ENCODE measurements around the gene PREB.

DNA sequence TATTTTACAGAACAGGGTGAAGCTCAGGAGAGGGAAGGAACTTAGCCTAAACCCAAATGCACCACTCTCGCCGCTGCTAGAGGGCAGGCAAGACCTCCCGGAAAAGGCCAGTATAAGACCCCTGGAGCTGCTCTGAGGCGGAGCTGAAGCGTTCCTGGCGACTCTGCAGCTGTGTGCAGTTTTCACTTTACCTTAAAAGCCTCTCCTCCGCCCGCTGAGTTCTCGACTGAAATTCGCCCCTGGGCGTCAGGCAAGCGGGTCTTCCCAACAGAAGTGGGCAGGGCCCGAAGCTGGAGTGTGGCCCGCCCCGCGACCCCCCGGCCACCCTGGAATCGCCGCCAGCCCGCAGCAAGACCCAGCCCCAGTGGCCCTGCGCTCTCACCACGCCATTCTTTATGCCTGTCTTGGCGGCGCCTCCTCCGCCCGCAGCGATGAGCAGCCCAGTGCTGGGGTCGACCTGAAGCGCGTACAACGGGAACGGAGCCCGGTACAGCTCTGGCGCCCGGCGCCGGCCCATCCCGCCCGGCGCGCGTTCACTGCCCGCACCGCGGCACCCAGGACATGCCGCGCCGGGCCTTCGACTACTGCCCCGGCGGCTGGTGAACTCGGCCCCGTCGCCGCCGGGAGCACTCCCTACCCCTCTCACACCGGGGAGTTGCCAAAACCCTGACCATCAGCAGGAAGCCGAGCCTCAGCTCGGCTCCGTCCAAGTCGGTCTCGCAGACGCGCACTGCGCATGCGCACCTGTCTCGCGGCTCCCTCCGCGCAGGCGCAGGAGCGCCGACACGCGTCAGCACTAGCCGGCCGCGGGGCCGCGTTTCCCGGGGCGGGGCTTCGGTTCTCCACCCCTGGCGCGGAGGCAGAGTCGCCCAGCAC lies at the start of gene PREB:
- TF ChIP-seq YY1 (IDR thresholded peaks at IDR 0.05; ENCODE audit: insufficient read depth, insufficient read length) (peak; percentile 60), ZNF274 (IDR thresholded peaks at IDR 0.05; ENCODE audit: low read depth, low read length) (no peak), SUZ12 (IDR thresholded peaks at IDR 0.05; ENCODE audit: extremely low read depth, insufficient read depth, insufficient read length) (no peak)
